Measurements from ENCODE around the gene ABLIM2.

- TF ChIP-seq, protein P1, sequence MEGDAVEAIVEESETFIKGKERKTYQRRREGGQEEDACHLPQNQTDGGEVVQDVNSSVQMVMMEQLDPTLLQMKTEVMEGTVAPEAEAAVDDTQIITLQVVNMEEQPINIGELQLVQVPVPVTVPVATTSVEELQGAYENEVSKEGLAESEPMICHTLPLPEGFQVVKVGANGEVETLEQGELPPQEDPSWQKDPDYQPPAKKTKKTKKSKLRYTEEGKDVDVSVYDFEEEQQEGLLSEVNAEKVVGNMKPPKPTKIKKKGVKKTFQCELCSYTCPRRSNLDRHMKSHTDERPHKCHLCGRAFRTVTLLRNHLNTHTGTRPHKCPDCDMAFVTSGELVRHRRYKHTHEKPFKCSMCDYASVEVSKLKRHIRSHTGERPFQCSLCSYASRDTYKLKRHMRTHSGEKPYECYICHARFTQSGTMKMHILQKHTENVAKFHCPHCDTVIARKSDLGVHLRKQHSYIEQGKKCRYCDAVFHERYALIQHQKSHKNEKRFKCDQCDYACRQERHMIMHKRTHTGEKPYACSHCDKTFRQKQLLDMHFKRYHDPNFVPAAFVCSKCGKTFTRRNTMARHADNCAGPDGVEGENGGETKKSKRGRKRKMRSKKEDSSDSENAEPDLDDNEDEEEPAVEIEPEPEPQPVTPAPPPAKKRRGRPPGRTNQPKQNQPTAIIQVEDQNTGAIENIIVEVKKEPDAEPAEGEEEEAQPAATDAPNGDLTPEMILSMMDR (IDR thresholded peaks at IDR 0.05) = no peak
- no peak for TF ChIP-seq POLR2A (IDR thresholded peaks at IDR 0.05)
These were observed 60.1 kb downstream of the ABLIM2 start for GRCh38 chr4:8098506-8098905.
